ENCODE data around the gene SLC12A5.
A peak's percentile ranks its signal among the peaks of the same experiment; 100 is the strongest.
"Not testable (repeated sequence)": the region's sequence is repeated elsewhere in the genome, so short reads cannot be mapped to it uniquely, and the experiment has no call there.

The SLC12A5 gene

GRCh38 chr20:46078954-46079353, 49.9 kb downstream of the SLC12A5 start:
- DNase-seq (ENCODE audit: low read depth) = no peak

DNA sequence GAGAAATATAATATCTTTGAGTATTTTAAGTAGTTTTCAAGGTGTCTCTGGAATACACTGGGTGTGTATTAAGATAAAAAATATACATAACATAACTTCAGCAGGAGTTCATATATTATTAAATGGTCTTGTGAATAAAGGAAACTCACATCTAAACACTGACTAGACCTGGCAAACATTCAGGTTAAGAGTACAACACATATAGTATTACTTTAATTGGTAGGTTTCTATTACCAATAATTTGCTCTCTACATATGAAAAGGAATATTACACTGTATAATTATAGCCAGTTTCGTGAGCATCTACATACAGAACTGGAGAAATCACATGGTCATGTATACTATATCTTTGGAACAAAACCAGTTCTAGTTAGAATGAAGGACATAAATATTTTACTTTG, 52.1 kb downstream of the SLC12A5 start:
- no peak for DNase-seq (ENCODE audit: low read depth)

GRCh38 chr20:46083101-46083500, 54.1 kb downstream of the SLC12A5 start:
- no peak for DNase-seq (ENCODE audit: low read depth)

- DNase-seq (ENCODE audit: low read depth) = no peak
Measured at GRCh38 chr20:46083531-46084061, 54.6 kb downstream of the SLC12A5 start.

- DNase-seq (ENCODE audit: low read depth) = no peak
Measured at GRCh38 chr20:46084805-46085178, 55.8 kb downstream of the SLC12A5 start.

DNA sequence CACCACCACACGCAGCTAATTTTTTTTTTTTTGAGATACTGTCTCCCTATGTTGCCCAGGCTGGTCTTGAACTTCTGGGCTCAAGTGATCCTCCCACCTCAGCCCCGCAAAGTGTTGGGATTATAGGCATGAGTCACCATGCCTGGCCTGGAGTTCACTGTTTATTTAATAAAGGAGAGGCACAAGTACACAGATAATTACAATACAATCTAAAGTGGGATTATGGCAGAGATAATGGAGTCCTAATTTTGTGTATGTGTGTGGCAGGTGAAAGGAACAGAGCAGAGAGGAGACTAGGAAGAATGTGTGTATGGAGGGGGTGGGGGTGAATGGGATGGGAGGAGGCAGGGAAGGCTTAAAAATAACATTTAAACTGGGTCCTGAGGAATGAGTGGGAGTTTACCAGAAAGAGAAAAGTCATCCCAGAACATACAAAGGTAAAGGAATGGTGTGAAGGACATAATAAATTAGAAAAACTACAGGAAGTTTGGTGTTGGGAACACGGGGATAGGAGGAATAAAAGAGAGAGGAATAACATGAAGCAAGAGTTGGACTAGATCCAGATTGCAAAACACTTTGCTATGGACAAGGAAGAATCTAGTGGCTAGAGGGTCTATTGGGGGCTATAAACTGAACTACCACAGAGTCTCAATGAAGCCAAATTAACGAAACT, 56.3 kb downstream of the SLC12A5 start:
- peak; percentile 48 for DNase-seq (ENCODE audit: low read depth)

DNA sequence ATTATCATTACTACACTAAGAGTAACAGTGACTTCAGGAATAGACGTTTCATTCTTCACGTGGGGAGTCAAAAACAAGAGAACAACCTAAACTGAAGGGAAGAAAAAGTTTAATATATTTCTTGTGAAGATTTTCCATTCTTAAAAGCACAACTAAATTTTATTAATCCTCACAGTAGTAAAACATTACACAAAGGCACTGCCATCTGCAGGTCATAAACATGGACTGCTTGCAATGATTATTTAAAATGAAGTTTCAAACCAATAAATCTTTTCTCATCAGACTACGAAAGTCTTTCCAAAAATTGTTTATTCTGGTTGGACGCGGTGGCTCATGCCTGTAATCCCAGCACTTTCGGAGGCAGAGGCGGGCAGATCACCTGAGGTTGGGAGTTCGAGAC, 58.1 kb downstream of the SLC12A5 start:
- DNase-seq (ENCODE audit: low read depth) = peak; percentile 38

DNA sequence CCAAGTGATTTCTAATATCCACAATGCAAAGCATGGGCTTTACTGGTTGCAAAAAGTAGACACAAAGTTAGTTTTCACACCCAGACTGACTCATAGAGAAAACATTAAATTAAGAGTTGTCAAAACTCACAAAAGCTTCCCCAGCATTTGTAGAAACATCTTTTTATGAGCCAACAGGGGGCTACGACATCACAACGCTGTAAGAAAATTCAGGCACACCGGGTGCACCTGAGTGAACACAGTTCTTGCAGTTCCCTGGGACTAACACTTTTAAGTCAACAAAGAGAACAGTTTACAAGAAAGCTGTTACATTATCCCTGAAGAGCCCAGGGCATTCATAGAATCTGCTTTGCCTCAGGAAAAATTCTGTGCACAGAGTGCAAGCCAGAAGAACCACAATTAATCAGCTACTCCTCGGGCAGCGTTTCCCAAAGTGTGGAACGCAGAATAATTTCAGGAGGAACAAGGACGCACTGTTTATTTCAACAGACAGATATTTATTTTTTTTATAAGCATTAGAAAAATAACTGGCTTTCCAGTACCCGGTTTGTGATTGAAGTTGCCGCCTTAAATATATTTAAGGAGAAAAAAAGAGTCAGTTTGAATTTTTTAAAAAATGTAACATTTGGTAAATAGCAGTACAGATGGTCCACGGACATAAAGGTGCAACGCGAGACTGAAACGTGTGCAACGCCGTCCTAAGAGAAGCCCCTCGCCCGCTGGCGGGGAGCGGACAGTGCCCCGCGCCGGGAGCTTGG, 59.6 kb downstream of the SLC12A5 start:
- DNase-seq (ENCODE audit: low read depth) = peak; percentile 24

GRCh38 chr20:46089167-46089416, 60.1 kb downstream of the SLC12A5 start:
- DNase-seq (ENCODE audit: low read depth) = no peak

DNA sequence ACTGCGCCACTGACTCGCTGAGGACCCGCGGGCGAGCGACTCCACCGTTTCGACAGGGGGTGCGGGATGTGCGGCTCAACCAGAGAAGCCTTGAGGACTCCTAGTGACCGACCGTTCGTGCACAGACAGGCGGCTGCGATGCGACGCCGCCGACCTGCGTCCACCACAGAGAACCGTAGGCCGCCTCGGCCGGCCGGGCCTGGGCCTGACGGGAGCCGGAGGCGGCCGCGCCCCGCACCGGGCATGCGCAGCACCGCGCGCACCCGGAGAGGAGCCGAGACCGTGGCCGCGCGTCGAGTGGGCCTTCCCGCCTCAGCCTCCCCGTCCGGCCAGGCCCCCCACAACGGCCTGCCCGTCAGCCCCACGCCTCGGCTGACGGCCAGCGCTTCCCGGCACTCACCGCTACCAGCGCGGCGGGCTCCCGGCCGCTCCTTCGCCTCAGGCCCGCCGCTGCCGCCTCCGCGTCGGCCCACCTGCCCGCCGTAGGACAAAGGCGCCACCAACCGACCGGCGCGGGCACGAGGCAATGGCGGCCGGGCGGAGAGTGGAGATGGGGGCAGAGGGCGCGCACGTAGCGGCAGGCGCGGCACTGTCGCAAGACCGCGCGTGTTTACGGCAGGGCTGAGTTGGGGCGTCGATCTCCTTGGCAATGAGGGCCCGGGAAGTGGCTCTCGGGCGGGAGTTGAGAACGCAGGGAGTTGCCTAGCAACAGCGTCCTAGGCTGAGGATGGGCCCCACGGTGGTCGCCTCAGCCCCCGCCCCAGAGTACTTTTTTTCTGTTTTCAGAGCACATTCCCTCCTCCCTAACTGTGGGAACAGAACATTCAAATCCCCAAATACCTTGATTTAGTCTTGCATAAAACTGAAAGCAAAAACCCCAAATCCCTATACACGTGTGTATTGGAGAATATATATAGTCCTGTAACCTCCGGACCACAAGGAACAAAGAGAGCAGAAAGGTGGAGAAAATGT, 60.7 kb downstream of the SLC12A5 start, which contains the start of gene NCOA5:
Gene NCOA5, minus strand, starts transcription at position 546 of the 972 bp plus-strand sequence. CDS start 10,538 bp downstream, outside the sequence.
- peak; percentile 98 for DNase-seq (ENCODE audit: low read depth)

GRCh38 chr20:46091622-46092535, 62.9 kb downstream of the SLC12A5 start:
- DNase-seq (ENCODE audit: low read depth) = not testable (repeated sequence)

DNA sequence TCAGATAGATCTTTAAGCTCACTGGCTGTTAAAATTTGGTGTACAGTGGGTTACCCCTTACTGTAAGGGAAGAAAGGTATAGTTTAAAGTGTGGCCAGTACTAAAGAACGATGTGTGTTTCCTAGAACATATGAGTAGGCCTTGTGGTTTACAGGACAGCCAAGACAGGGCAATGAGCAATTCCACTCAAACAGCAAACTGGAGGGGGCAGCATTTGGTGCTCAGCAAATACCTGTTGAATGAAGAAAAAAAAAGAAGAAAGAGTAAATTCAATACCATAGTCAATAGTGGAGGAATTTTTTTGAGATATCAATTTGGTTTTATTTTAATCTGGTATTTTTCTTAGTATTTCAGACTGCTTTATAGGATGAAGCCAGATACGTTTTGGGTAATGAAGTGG, 64.5 kb downstream of the SLC12A5 start:
- DNase-seq (ENCODE audit: low read depth) = no peak

GRCh38 chr20:46099491-46100287, 70.7 kb downstream of the SLC12A5 start:
- no peak for DNase-seq (ENCODE audit: low read depth)

GRCh38 chr20:46100444-46100843, 71.4 kb downstream of the SLC12A5 start:
- not testable (repeated sequence) for DNase-seq (ENCODE audit: low read depth)

GRCh38 chr20:46100988-46101387, 72.0 kb downstream of the SLC12A5 start:
- DNase-seq (ENCODE audit: low read depth) = no peak

- DNase-seq (ENCODE audit: low read depth) = no peak
Measured at GRCh38 chr20:46101957-46102356, 72.9 kb downstream of the SLC12A5 start.

- DNase-seq (ENCODE audit: low read depth) = no peak
Measured at GRCh38 chr20:46102940-46103339, 73.9 kb downstream of the SLC12A5 start.

DNA sequence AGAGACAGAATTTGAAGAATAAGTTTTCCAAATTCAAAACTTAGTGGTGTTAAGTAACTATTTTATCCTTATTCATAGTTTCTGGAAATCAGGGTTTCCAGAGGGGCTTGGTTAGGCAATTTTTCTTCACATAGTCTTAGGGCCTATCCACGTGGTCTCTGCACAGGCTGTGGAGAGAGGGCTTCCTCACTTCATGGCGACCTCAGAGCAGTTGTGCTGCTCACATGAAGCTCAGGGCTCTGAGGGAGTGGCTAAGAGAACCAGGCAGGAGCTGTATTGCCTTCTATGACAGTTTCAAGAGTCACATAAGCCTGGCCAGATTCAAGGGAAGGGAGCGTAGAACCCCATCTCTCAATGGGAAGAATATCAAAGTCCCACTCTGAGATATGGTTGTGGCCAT, 75.2 kb downstream of the SLC12A5 start:
- no peak for DNase-seq (ENCODE audit: low read depth)

- no peak for DNase-seq (ENCODE audit: low read depth)
Measured at GRCh38 chr20:46107061-46107460, 78.0 kb downstream of the SLC12A5 start.

DNA sequence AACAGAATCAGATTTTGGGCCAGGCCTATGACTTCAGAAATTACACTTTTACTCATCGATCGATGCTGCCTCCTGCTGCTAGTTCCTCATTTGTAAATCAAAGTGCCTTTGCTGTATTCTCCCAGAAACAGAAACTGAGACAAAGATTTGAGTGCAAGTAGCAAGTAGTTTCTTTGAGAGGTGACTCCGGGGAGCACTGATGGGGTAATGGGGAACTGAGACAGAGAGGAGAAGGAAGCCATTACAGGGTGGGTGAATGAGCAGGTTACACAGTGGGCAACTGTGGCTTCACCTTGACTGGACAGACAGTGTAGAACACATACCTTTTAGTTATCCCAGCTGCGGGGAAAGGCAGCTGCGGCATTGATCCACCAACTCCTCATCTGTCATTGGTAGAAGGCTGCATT, 79.4 kb downstream of the SLC12A5 start:
- DNase-seq (ENCODE audit: low read depth) = no peak
